A673 (cell line): Measurements from ENCODE around the gene PEPD.

Source experiments
- CTCF ChIP-seq: fragments of 300-800, 200-600 bp; sonication (generic); conservative IDR thresholded peaks from 2 replicates; pipeline ENCODE4 v1.5.1; 2017; ENCODE audit warnings: low read depth, mild to moderate bottlenecking, antibody characterized with exemption, low read length, moderate library complexity, mixed read lengths
- EZH2 ChIP-seq: fragments of 200-600 bp; sonication (generic); IDR thresholded peaks from 2 replicates; pipeline ENCODE4 v1.6.1; 2017; ENCODE audit warnings: borderline replicate concordance, low read depth, mild to moderate bottlenecking, mixed read lengths, antibody characterized with exemption, low read length; ENCODE audit not compliant: poor library complexity, severe bottlenecking

- TF ChIP-seq CTCF (no peak), EZH2 (no peak)
These were observed 32.8 kb upstream of the PEPD start for GRCh38 chr19:33554391-33554790.
